Calu3 (cell line): ENCODE data around the gene EIF4EBP2. TPM values are rescaled to one million over a fixed set of nuclear protein-coding genes. Genes with fewer than 3 reads are reported as not detected.

ENCODE experiments used
- BruUV-seq: library from RNA; stranded (reverse); fragments of 400-500 nt; replicated peaks from 2 replicates; lab custom pipeline; 2021; lab: Mats Ljungman, UMichigan
- CTCF ChIA-PET: fragments of 300-600 bp; sonication (Branson Sonifier 250); formaldehyde crosslinking; loops from one replicate; lab custom pipeline; 2022; ENCODE audit warnings: antibody characterized with exemption; lab: Charles Lee
- DNase-seq: peaks from one replicate; pipeline ENCODE4 v3.0.0; 2022
- H3K27ac Mint-ChIP-seq: one replicate; pipeline ENCODE4 v1.8.0; 2022; ENCODE audit warnings: mixed read lengths; ENCODE audit not compliant: unreplicated experiment
- H3K27me3 Mint-ChIP-seq: one replicate; pipeline ENCODE4 v1.8.0; 2022; ENCODE audit warnings: mixed read lengths; ENCODE audit not compliant: unreplicated experiment
- H3K36me3 Mint-ChIP-seq: one replicate; pipeline ENCODE4 v1.8.0; 2022; ENCODE audit warnings: mild to moderate bottlenecking, moderate library complexity, mixed read lengths; ENCODE audit not compliant: insufficient read depth, unreplicated experiment
- H3K4me1 Mint-ChIP-seq: one replicate; pipeline ENCODE4 v1.8.0; 2022; ENCODE audit warnings: mild to moderate bottlenecking, low read depth, mixed read lengths; ENCODE audit not compliant: unreplicated experiment
- H3K4me3 Mint-ChIP-seq: one replicate; pipeline ENCODE4 v1.8.0; 2022; ENCODE audit warnings: mild to moderate bottlenecking, low read depth, moderate library complexity, mixed read lengths; ENCODE audit not compliant: unreplicated experiment
- H3K9me3 Mint-ChIP-seq: one replicate; pipeline ENCODE4 v1.8.0; 2022; ENCODE audit warnings: low read depth, mixed read lengths; ENCODE audit not compliant: unreplicated experiment
- CTCF ChIP-seq: fragments of 200-600 bp; IDR thresholded peaks from one replicate; pipeline ENCODE4 v1.8.0; 2022; ENCODE audit warnings: antibody characterized with exemption; ENCODE audit not compliant: unreplicated experiment
- intact Hi-C: fragments of 100-400 bp; cut with micrococcal nuclease; formaldehyde crosslinking; loops from one replicate; pipeline ENCODE4 v1.10.0; 2022; ENCODE audit not compliant: unreplicated experiment
- total RNA-seq: library from RNA; stranded (reverse); gene quantifications from 2 replicates; pipeline ENCODE4 v1.2.3, GENCODE V29; 2022

The EIF4EBP2 gene
- total RNA-seq, 1 experiment from 2014 or later = 54.7 TPM

- TF ChIP-seq CTCF = no peak
- Mint-ChIP-seq H3K27ac (no peak overlapping the region), H3K4me3 (no peak overlapping the region), H3K9me3 (no peaks in the 10 kb centered on the region), H3K36me3 (peaks cover 28% of the 10 kb centered on the region), H3K4me1 (no peaks in the 10 kb centered on the region), H3K27me3 (no peaks in the 10 kb centered on the region)
- intact Hi-C loops = no loop called here
- CTCF ChIA-PET = no interaction called here
- DNase-seq = no peak
- BruUV-seq = no TSS peak
Measured at GRCh38 chr10:70425096-70425495, 21.2 kb downstream of the EIF4EBP2 start.

GRCh38 chr10:70426823-70427222 is 22.9 kb downstream of the EIF4EBP2 start:
- CTCF ChIA-PET = interaction anchor here (0.5 to 0.9 kb wide), 2 partner anchors 9 to 163 kb away, joined by 5 to 6 read pairs; no protein-coding TSS in a partner anchor
- H3K4me1 Mint-ChIP-seq = no peaks in the 10 kb centered on the region
- no peak for TF ChIP-seq CTCF
- no peak overlapping the region for H3K27ac Mint-ChIP-seq
- no peaks in the 10 kb centered on the region for H3K27me3 Mint-ChIP-seq
- intact Hi-C loops = no loop called here
- no peak for DNase-seq
- H3K4me3 Mint-ChIP-seq = no peak overlapping the region
- no peaks in the 10 kb centered on the region for H3K9me3 Mint-ChIP-seq
- H3K36me3 Mint-ChIP-seq = peaks cover 21% of the 10 kb centered on the region
- BruUV-seq = no TSS peak

GRCh38 chr10:70430493-70431445 is 26.8 kb downstream of the EIF4EBP2 start:
- no peaks in the 10 kb centered on the region for H3K9me3 Mint-ChIP-seq
- no peak overlapping the region for H3K4me3 Mint-ChIP-seq
- no peaks in the 10 kb centered on the region for H3K4me1 Mint-ChIP-seq
- no peak overlapping the region for H3K27ac Mint-ChIP-seq
- intact Hi-C loops = no loop called here
- H3K36me3 Mint-ChIP-seq = peaks cover 10% of the 10 kb centered on the region
- CTCF ChIA-PET = no interaction called here
- no peaks in the 10 kb centered on the region for H3K27me3 Mint-ChIP-seq
- no peak for TF ChIP-seq CTCF
- DNase-seq = no peak
- BruUV-seq = no TSS peak

GRCh38 chr10:70432101-70432500 is 28.2 kb downstream of the EIF4EBP2 start:
- Mint-ChIP-seq H3K27ac (no peak overlapping the region), H3K4me3 (no peak overlapping the region), H3K36me3 (peaks cover 5% of the 10 kb centered on the region), H3K4me1 (no peaks in the 10 kb centered on the region), H3K9me3 (no peaks in the 10 kb centered on the region), H3K27me3 (peaks cover 5% of the 10 kb centered on the region)
- CTCF ChIA-PET = interaction anchor here (0.5 to 1.6 kb wide), 2 partner anchors 10 to 88 kb away, joined by 5 to 6 read pairs; partner anchors contain the start of gene NODAL
- TF ChIP-seq CTCF = no peak
- no TSS peak for BruUV-seq
- DNase-seq = no peak
- intact Hi-C loops = no loop called here
